Body of pancreas (tissue), 4 donors: ENCODE results near the gene SSX2IP.

Experiments used
- POLR2A ChIP-seq, 3 donors: fragments of 450-650 bp; IDR thresholded peaks; one replicate each; pipeline ENCODE4 v1.6.1; 2016; ENCODE audit warnings: antibody characterized with exemption in 3 of 3, mild to moderate bottlenecking in 2 of 3
- TF ChIP-seq, protein P1 (sequence below), 7 experiments: fragments of 450-650 bp in 4 of 7; fragments of 200-600 bp in 3 of 7; sonication (generic) in 3 of 7; IDR thresholded peaks; one replicate each; pipeline ENCODE4 v1.5.1; 2016 to 2019; ENCODE audit warnings: antibody characterized with exemption in 7 of 7

- TF ChIP-seq, protein P1, sequence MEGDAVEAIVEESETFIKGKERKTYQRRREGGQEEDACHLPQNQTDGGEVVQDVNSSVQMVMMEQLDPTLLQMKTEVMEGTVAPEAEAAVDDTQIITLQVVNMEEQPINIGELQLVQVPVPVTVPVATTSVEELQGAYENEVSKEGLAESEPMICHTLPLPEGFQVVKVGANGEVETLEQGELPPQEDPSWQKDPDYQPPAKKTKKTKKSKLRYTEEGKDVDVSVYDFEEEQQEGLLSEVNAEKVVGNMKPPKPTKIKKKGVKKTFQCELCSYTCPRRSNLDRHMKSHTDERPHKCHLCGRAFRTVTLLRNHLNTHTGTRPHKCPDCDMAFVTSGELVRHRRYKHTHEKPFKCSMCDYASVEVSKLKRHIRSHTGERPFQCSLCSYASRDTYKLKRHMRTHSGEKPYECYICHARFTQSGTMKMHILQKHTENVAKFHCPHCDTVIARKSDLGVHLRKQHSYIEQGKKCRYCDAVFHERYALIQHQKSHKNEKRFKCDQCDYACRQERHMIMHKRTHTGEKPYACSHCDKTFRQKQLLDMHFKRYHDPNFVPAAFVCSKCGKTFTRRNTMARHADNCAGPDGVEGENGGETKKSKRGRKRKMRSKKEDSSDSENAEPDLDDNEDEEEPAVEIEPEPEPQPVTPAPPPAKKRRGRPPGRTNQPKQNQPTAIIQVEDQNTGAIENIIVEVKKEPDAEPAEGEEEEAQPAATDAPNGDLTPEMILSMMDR (IDR thresholded peaks at IDR 0.05), result no peak
- TF ChIP-seq POLR2A (IDR thresholded peaks at IDR 0.05), result no peak
These were observed 55.6 kb downstream of the SSX2IP start for GRCh38 chr1:84634536-84635205.
